ENCODE results near the gene VSIR. TPM values are rescaled to one million over a fixed set of nuclear protein-coding genes. Genes with fewer than 3 reads are reported as not detected.

The VSIR gene
- total RNA-seq, 1 donor from 2014 or later: 83.9 TPM

GRCh38 chr10:71747039-71747531 is 26.2 kb downstream of the VSIR start:
- DNase-seq (ENCODE audit: low spot score): no peak

- peak; percentile 58 for DNase-seq (ENCODE audit: low spot score)
These were observed 26.8 kb downstream of the VSIR start for GRCh38 chr10:71746344-71747037.

DNA sequence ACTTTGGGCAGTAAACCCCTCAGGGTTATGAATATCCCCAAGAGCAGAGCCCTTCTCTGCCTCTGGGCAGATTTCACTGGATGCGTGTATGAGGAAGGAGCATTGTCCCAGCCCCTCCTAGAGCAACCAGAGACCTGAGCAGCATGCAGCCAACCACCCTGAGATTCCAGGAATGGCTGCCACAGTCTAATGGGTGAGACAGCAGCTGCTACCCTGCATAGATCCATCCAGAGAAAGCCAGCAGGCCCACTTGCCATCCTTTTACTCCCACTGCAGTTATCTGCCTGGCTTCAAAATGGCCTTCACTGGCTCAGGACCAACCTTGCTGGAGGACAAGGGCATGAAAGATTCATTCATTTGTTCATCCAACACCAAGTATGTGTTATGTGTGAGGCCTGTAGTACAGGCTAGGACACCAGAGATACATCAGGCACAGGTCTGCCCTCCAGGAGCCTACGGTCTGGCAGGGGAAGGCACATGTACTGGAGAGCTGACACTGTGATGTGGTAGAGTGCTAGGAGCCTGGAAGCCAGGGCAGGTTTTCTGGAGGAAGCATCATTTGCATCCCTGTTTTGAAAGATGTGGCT is 27.6 kb downstream of the VSIR start:
- DNase-seq (ENCODE audit: low spot score): no peak

DNA sequence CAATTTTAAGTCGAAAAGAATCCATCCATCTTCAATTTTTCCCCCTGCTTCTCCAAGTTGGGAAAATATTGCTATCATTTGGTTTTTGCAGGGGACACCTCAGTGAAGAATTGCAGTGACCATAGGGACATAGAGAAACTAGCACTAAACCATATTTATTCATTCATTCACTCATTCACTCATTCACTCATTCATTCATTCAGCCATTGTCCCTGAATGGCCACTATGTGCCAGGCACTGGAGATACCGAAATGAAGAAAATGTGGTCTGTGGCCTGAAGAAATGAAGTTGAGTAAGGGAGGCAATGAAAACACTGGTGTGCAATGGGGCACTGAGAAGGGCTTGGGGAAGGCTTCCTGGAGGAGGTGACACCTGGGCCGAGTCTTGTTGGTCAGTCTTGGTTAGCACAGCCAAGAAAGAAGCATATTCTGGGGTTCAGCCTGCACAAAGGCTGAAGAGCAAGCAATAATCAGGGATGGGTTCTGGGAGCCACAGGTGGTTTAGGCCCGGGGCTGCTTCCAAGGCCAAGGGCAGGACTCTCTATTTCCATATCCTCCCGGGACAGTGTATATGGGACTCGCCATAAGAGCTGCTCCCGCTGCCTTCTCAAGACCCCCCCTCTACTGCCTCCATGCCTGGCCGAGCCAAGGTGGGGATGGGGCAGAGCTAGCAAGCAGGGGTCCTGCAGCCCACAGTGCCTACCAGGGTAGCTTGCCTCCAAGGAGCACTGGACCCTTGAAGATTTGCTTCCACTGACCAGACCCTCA is 28.2 kb downstream of the VSIR start:
- DNase-seq (ENCODE audit: low spot score): no peak

DNA sequence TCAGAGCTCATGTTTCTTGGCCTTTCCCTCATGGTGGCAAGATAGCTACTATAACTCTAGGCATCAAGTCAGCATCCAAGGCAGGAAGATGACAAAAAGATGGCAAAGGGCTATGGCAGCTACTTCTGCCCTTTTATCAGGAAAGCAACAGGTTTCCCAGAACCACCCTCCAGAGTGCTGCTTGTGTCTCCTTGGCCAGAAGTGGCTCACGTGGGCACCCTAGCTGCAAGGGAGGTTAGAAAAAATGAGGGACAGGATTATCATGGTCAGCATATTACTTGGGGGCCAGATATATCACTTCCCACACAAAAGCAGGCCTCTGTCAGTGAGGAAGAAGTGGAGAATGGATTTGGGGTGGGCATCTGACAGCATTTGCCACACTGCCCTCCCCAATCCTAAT is 29.5 kb downstream of the VSIR start:
- DNase-seq (ENCODE audit: low spot score): no peak

GRCh38 chr10:71743089-71743838 is 30.1 kb downstream of the VSIR start:
- DNase-seq (ENCODE audit: low spot score): no peak

- no peak for DNase-seq (ENCODE audit: low spot score)
These were observed 30.8 kb downstream of the VSIR start for GRCh38 chr10:71742301-71743088.

- no peak for DNase-seq (ENCODE audit: low spot score)
These were observed 31.6 kb downstream of the VSIR start for GRCh38 chr10:71741671-71742070.

GRCh38 chr10:71741029-71741428 is 32.3 kb downstream of the VSIR start:
- no peak for DNase-seq (ENCODE audit: low spot score)

GRCh38 chr10:71740069-71740653 is 33.2 kb downstream of the VSIR start:
- no peak for DNase-seq (ENCODE audit: low spot score)

GRCh38 chr10:71739358-71739900 is 33.9 kb downstream of the VSIR start:
- no peak for DNase-seq (ENCODE audit: low spot score)

GRCh38 chr10:71737834-71738197 is 35.5 kb downstream of the VSIR start:
- DNase-seq (ENCODE audit: low spot score): no peak

GRCh38 chr10:71737001-71737833 is 36.1 kb downstream of the VSIR start:
- peak; percentile 59 for DNase-seq (ENCODE audit: low spot score)

DNA sequence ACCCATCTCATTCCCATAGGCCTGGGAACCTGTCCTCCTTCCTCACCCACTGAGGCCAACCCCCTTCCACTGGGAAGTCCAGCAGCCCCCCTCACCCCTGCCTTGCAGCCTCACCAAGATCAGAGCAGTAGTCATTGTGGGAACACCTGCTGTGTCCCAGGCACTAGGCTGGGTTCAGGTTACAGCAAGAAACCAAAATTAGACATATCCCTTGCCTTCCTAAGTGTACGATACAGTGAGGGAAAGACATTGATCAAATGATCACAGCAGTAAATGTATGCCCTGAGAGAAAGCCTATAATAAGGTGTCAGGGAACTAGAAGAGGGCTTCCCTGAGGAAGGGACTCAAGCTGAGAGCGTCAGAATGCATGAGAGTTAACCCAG is 36.8 kb downstream of the VSIR start:
- no peak for DNase-seq (ENCODE audit: low spot score)

DNA sequence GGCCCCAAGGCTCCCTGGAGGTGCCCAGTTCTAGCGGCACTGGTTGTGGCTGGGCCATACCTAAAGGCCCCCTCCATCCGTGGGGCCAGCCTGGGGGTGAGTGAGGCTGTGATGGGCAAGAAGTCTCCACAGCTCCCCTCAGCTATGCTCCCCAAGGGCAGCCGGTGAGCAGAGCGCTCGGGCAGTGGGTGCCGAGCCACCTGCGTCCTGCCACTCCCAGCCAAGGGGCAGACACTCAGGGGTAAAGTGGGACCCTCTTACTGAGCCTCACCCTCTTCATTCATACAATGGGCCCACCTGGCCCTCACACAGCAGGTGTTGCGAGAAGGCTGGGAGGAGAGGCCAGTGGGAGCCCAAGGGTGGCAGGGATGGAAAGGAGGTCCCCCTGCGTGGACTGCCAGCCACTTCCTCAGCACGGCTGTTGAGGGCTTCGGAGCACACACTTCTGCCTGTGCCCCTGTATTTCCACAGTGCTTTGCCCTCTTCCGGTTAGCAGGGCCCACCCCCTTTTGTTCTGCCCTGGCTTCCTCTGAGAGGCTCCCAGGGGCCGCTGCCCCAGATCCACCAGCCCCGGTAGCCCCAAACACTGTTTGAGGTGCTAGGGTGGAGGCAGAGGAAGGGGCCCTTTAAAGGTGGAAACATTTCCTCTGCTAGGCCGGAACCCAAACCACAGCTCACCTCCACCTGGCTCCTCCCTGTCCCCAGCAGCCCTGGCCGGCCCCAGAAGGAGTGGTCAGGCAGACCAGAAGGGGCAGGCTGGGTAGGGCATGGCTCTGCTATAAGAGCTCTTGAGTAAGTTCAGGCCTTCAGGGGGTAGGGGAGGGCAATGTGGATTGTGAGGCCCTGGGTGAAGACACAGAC is 37.4 kb downstream of the VSIR start:
- DNase-seq (ENCODE audit: low spot score): no peak

GRCh38 chr10:71734797-71735196 is 38.5 kb downstream of the VSIR start:
- DNase-seq (ENCODE audit: low spot score): no peak

GRCh38 chr10:71731791-71732190 is 41.5 kb downstream of the VSIR start:
- no peak for DNase-seq (ENCODE audit: low spot score)

- DNase-seq (ENCODE audit: low spot score): peak; percentile 60
These were observed 44.1 kb downstream of the VSIR start for GRCh38 chr10:71729161-71729636.

Data from mucosa of gallbladder (tissue), 1 donor.